Adrenal gland (tissue), 5 donors: ENCODE data around the gene PDE8A.

ENCODE experiments used
- POLR2A ChIP-seq, 2 donors: fragments of 450-650 bp; IDR thresholded peaks; one replicate each; pipeline ENCODE4 v1.6.1; 2017; ENCODE audit warnings: antibody characterized with exemption in 2 of 2, mild to moderate bottlenecking in 2 of 2, moderate library complexity in 1 of 2
- TF ChIP-seq, protein P1 (sequence below), 6 experiments: fragments of 450-650 bp in 4 of 6; fragments of 200-600 bp in 2 of 6; sonication (generic) in 1 of 6; IDR thresholded peaks; 1 replicate in 5 of 6; 2 replicates in 1 of 6; pipeline versions ENCODE4 v1.5.1 to v1.8.0; 2016 to 2021; ENCODE audit warnings: antibody characterized with exemption in 6 of 6, mild to moderate bottlenecking in 2 of 6, moderate library complexity in 1 of 6
- donor health status: DM: no; HTN: no; CAD: no.

DNA sequence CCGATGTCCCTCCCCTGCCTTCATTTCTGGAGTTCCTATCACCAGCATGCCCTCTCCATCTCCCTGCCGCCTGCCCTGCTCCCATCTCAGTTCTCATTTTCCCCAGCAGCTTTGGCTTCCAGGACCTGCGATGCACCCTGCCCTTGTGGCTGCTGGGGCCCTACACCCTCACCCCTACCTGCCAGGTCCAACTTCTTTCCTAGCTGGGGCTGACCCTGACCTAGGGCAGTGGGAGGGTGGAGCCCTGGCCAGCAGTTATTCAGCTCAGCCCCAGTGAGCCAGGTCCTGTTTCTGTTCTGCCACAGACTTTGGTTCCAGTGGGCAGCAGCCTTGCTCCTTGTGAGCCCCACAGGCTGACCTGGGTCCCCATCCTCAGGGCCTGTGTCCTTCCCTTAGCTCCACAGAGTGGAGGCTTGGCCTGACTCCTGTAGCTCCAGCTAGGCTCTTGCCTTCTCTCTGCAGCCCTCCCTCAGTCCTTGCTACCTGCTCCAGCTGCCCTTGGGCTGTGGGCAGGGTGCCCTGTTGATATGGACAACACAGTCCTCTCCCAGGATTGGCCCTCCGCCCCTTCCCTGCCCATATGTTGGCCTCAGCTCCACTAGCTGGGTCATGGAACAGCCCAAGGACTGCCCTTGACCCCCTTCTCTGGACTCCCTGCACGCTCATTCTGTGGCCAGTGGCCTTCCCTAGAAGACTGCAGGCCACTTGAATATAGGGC lies 34.7 kb upstream of the PDE8A start:
- TF ChIP-seq, protein P1, sequence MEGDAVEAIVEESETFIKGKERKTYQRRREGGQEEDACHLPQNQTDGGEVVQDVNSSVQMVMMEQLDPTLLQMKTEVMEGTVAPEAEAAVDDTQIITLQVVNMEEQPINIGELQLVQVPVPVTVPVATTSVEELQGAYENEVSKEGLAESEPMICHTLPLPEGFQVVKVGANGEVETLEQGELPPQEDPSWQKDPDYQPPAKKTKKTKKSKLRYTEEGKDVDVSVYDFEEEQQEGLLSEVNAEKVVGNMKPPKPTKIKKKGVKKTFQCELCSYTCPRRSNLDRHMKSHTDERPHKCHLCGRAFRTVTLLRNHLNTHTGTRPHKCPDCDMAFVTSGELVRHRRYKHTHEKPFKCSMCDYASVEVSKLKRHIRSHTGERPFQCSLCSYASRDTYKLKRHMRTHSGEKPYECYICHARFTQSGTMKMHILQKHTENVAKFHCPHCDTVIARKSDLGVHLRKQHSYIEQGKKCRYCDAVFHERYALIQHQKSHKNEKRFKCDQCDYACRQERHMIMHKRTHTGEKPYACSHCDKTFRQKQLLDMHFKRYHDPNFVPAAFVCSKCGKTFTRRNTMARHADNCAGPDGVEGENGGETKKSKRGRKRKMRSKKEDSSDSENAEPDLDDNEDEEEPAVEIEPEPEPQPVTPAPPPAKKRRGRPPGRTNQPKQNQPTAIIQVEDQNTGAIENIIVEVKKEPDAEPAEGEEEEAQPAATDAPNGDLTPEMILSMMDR (IDR thresholded peaks at IDR 0.05) = no peak
- no peak for TF ChIP-seq POLR2A (IDR thresholded peaks at IDR 0.05)
